Measurements from ENCODE around the gene RAB39A.
"Not testable (repeated sequence)": the region's sequence is repeated elsewhere in the genome, so short reads cannot be mapped to it uniquely, and the experiment has no call there.

RAB39A gene

GRCh38 chr11:107916671-107917241, 11.5 kb upstream of the RAB39A start:
- peak; percentile 44 for DNase-seq (ENCODE audit: low spot score)
- in situ Hi-C loops (cut with MboI; ENCODE audit: low pct_unique_long_range_greater_than_20kb, low sequenced_read_pairs, unreplicated experiment): no loop called here
- peak; percentile 84 for TF ChIP-seq CTCF (IDR thresholded peaks at IDR 0.05; ENCODE audit: extremely low read depth, insufficient read depth, missing control alignments)

GRCh38 chr11:107921997-107922396, 6.3 kb upstream of the RAB39A start:
- no peak for DNase-seq (ENCODE audit: low spot score)
- no peak for TF ChIP-seq CTCF (IDR thresholded peaks at IDR 0.05; ENCODE audit: extremely low read depth, insufficient read depth, missing control alignments)

GRCh38 chr11:107923519-107923918, 4.7 kb upstream of the RAB39A start:
- DNase-seq (ENCODE audit: low spot score); in situ Hi-C loops (cut with MboI; ENCODE audit: low pct_unique_long_range_greater_than_20kb, low sequenced_read_pairs, unreplicated experiment): not testable (repeated sequence)

More at GRCh38 chr11:107921997-107922396, 6.3 kb upstream of the RAB39A start:
- in situ Hi-C loops (cut with MboI; ENCODE audit: low pct_unique_long_range_greater_than_20kb, low sequenced_read_pairs, unreplicated experiment): no loop called here

- no peak for TF ChIP-seq CTCF (IDR thresholded peaks at IDR 0.05; ENCODE audit: extremely low read depth, insufficient read depth, missing control alignments)
- DNase-seq (ENCODE audit: low spot score): no peak
- in situ Hi-C loops (cut with MboI; ENCODE audit: low pct_unique_long_range_greater_than_20kb, low sequenced_read_pairs, unreplicated experiment): no loop called here
Observed at GRCh38 chr11:107924306-107924705, 3.9 kb upstream of the RAB39A start.

- in situ Hi-C loops (cut with MboI; ENCODE audit: low pct_unique_long_range_greater_than_20kb, low sequenced_read_pairs, unreplicated experiment): no loop called here
- DNase-seq (ENCODE audit: low spot score): no peak
- TF ChIP-seq CTCF (IDR thresholded peaks at IDR 0.05; ENCODE audit: extremely low read depth, insufficient read depth, missing control alignments): no peak
Observed at GRCh38 chr11:107927559-107927958, 689 bp upstream of the RAB39A start.

GRCh38 chr11:107928767-107929507, 689 bp downstream of the RAB39A start:
- in situ Hi-C loops (cut with MboI; ENCODE audit: low pct_unique_long_range_greater_than_20kb, low sequenced_read_pairs, unreplicated experiment): no loop called here
- peak; percentile 41 for DNase-seq (ENCODE audit: low spot score)
- TF ChIP-seq CTCF (IDR thresholded peaks at IDR 0.05; ENCODE audit: extremely low read depth, insufficient read depth, missing control alignments): no peak

GRCh38 chr11:107929611-107930200, 1.5 kb downstream of the RAB39A start:
- in situ Hi-C loops (cut with MboI; ENCODE audit: low pct_unique_long_range_greater_than_20kb, low sequenced_read_pairs, unreplicated experiment): no loop called here
- DNase-seq (ENCODE audit: low spot score): peak; percentile 56
- TF ChIP-seq CTCF (IDR thresholded peaks at IDR 0.05; ENCODE audit: extremely low read depth, insufficient read depth, missing control alignments): no peak

Measured in GM13977 (cell line).